Measurements from ENCODE around the gene PNKP. TPM values are rescaled to one million over a fixed set of nuclear protein-coding genes. Genes with fewer than 3 reads are reported as not detected.

The PNKP gene
- total RNA-seq: 100 to 1,000 TPM; 125 to 139 TPM

DNA sequence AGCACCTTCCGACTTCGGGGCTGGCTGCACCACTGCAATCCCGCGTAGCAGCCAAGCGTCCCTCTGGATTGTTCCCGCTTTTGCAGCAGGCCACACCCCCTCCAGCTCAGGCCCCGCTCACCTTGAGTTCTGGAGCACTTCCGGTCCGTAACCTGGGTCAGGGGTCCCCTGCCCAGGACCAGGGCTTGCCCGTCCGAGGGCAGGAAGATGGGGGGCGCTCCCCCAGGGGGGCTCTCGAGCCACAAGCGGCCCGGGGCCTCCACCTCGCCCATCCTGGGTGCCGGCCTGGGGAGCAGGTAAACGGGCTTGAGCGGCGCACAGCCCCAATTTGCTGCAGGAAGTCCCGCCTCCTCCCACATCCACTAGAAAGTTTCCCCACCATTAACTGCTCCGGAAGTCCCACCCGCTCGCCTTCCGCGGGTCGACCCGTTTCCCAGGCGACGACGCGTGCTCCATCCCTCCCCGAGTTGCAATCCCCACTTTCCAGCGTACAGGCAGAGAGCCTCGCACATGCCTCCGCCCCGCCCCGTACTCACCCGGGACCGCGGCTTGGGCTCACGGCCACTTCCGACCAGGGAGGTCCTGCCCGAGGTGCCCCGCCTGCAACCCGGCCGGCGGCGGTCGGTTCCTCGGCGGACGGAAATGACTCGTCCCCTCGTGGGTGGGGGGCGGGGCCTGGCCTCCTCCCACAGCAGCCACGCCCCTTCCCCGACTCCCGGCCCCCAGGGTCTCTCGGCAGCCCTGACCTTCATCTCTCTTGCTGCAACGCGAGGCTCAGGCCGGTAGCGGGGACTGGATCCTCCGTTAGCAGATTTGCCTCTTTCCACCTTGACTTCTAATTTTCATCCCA is at the start of gene PNKP:
Gene PNKP (minus strand): TSS at position 644 of the 850 bp plus-strand sequence. CDS start 372 bp downstream, at position 272.

DNA sequence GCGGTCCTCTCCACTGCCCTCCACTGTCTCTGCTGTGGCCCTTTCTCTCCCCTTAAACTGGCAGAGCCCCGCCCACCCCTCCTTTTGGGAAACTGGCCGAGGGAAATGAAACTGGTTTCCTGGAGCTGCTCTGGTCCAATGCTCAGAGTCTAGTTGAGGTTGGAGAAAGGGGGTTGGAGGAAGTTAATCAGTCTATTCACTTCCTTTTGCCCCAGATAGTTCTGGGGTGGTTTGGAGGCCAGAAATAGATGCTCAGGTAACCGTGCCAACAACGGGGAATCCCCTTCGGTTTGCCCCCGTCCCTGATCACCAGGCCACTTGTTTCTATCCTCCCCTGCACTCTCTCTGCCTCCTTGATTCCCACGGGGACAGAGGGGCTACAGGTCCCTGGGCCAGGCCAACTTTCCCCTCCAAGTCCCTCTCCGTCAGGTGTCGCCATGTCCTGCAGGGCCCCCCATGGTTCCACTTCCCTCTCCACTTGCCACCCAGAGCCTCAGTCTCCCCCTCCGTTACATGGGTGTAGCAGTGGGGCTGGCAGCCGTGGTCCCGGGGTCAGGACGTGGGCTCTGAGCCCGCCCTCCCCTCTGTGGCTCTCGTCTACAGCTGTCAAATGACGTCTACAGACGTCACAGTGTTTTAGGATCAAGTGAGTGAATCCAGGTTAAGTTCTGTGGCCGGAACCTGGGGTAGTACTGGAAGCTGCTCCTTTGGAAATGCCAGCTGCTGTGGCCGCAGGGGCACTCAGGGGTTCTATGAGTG is 29.7 kb upstream of the PNKP start, which contains the start of gene IL4I1:
Gene IL4I1 (minus strand): TSS at position 25 of the 759 bp plus-strand sequence. CDS start 727 bp downstream, outside the sequence.

DNA sequence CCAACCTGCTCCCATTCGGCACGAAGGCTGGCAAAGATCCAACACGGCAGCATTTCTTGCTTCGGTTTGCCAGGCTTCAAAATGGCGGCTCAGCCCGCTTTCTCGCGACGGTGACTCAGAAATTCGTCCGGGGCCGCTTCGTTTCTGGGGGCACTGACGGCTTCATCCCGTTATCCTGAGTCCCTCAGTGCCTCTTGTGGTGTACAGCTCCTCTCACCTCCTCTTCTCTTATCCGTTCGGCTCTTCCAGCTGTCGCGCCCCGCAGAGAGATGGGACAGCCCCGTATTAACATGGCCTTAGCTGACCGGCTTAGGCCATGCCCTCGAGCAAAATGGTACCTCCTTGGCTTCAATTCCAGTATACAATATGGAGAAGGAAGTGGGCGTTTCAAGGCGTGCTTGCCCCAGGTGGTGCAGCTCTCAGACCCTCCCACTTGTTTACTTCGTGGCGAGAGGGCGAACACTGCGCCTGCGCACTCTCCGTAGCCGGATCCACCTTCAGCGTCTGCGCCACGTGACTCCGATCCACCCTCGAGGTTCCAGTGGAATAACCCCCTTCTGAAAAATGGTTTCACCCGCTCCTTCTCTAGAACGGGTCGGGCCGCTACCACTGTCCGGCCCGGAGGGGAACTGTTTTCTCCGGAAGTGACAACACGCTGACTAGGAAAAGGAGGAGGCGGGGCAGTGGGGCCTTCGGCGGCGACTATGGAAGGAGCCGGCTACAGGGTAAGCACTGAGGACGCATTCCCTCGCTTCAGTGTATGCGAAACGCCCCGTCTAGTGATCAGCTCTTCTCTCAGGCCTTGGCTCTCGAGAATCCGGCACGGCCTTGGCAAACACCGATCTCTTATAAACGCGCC is 9.9 kb upstream of the PNKP start, which contains the start of the genes AKT1S1 and TBC1D17:
Gene AKT1S1 (minus strand): TSS at position 336 of the 859 bp plus-strand sequence. CDS start 4,060 bp downstream, outside the sequence.
Gene TBC1D17 (plus strand): TSS at position 683 of the 859 bp plus-strand sequence. CDS start 22 bp downstream, at position 705.

DNA sequence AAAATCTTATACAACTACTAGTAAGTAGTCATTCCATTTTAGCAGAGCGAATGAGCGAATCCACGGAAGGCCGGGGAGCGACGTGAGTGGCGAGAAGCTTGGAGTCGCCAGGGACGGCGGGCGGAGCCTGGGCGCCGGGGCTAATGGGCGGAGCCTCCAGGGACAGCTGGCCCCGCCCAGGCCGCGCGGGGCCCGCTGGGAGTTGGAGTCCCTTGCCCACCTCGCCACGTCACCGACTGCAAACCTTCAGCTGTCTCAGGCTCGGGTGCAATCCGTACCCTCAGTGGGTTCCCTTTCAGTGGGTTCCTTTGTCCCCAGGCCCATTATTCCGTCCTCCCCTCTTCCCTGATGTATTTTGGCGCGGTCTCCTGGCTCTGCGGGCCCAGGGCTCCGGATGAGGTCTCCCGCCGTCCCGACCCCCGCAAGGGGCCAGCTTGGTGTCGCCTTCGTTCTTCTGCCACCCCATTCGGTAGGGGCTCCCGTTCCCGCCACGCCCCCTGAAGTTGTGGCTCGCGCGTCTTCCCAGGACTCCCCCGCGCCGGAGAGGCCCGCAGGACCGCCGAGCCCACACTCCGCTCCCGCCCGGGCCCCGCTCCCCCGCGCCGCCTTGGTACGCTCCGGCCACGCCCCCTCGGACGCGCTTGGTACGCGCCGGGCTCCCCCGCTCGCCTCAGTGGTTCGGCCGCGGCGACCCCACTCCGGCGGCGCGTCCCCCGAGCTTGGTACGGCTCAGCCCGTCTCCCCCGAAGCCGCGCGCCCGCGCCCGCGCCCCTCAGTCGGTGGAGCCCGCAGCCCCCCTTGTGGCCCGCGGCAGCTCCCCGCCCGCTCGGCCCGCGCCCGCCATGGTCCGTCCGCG is 16.7 kb downstream of the PNKP start, which contains the start of gene PTOV1:
Gene PTOV1 (plus strand): TSS at position 673 of the 856 bp plus-strand sequence.

GRCh38 chr19:49817964-49818648 is 49.3 kb downstream of the PNKP start, which contains the start of gene MED25:
Gene MED25, plus strand, starts transcription at chr19:49818289. Its CDS starts 53 bp downstream, at chr19:49818342.

GRCh38 chr19:49812997-49813861 is 54.1 kb downstream of the PNKP start, which contains the start of gene FUZ:
Gene FUZ, minus strand, starts transcription at chr19:49813292. Its CDS starts 186 bp downstream, at chr19:49813106.

Small RNAs within 50 kb of the gene (microRNA-seq; reads per million reads assigned to microRNA genes)
- gene MIR4749 (ENCODE audit: borderline microRNAs expressed, borderline replicate concordance) (1.3 reads per million), gene MIR4750 (ENCODE audit: borderline microRNAs expressed, borderline replicate concordance) (not detected), gene MIR6800 (ENCODE audit: borderline microRNAs expressed, borderline replicate concordance) (not detected)

Other genes starting within 250 kb of the PNKP start
- gene RRAS, start 227.4 kb downstream of the PNKP start, total RNA-seq: 10 to 100 TPM; 13.7 to 13.8 TPM
- 10 to 100 TPM; 53.6 to 55.0 TPM for gene SCAF1, start 225.4 kb downstream of the PNKP start, total RNA-seq
- gene IRF3, start 201.7 kb downstream of the PNKP start, total RNA-seq: 100 to 1,000 TPM; 148 to 156 TPM
- gene BCL2L12, start 201.6 kb downstream of the PNKP start, total RNA-seq: 10 to 100 TPM; 47.4 to 50.9 TPM
- 100 to 1,000 TPM; 115 to 116 TPM for gene PRMT1, start 190.3 kb downstream of the PNKP start, total RNA-seq
- gene ADM5, start 178.0 kb downstream of the PNKP start, total RNA-seq: 1 to 10 TPM; 4.8 to 5.3 TPM
- gene CPT1C, start 176.5 kb downstream of the PNKP start, total RNA-seq: 1 to 10 TPM; 1.3 to 1.6 TPM
- 1 to 10 TPM; 1.2 to 1.7 TPM for gene TSKS, start 104.3 kb downstream of the PNKP start, total RNA-seq
- 10 to 100 TPM; 65.0 to 66.1 TPM for gene AP2A1, start 100.6 kb downstream of the PNKP start, total RNA-seq
- gene FUZ, start 54.3 kb downstream of the PNKP start, total RNA-seq: 10 to 100 TPM; 15.4 to 16.7 TPM
- 10 to 100 TPM; 49.9 to 51.3 TPM for gene MED25, start 49.3 kb downstream of the PNKP start, total RNA-seq
- gene PTOV1, start 16.4 kb downstream of the PNKP start, total RNA-seq: 10 to 100 TPM; 78.1 to 84.8 TPM
- gene AKT1S1, start 9.8 kb upstream of the PNKP start, total RNA-seq: 10 to 100 TPM; 19.8 to 20.9 TPM
- gene TBC1D17, start 10.1 kb upstream of the PNKP start, total RNA-seq: 10 to 100 TPM; 44.5 to 49.3 TPM
- gene IL4I1, start 29.3 kb upstream of the PNKP start, total RNA-seq: 1 to 10 TPM; 2.4 to 3.7 TPM
- 10 to 100 TPM; 10.2 to 13.6 TPM for gene ATF5, start 61.6 kb upstream of the PNKP start, total RNA-seq
- gene NUP62, start 61.9 kb upstream of the PNKP start, total RNA-seq: 10 to 100 TPM; 88.2 to 99.8 TPM
- gene SIGLEC11, start 93.6 kb upstream of the PNKP start, total RNA-seq: not detected
- 10 to 100 TPM; 72.0 to 72.6 TPM for gene VRK3, start 157.8 kb upstream of the PNKP start, total RNA-seq
- 10 to 100 TPM in 1 of 2 experiments, 1 to 10 TPM in 1; 8.4 to 10.4 TPM for gene ZNF473, start 158.4 kb upstream of the PNKP start, total RNA-seq

Measured in activated naive CD4-positive, alpha-beta T cell treated with anti-CD3 and anti-CD28 coated beads, Interleukin-2, amount 10 ng/mL, durations not matched to agents 5 hours and 36 hours (primary cell).